HepG2 (cell line): ENCODE data around the gene ZBTB46. TPM values are rescaled to one million over a fixed set of nuclear protein-coding genes. Genes with fewer than 3 reads are reported as not detected.

Experiments
- FOXA3 ChIP-seq: IDR thresholded peaks from 2 replicates; pipeline ENCODE4 v1.6.1; 2016; ENCODE audit warnings: missing genetic modification reagents, missing compliant biosample characterization
- FOXJ3 ChIP-seq: sonication (generic); formaldehyde crosslinking; IDR thresholded peaks from 2 replicates; pipeline ENCODE4 v1.4.0; 2020; ENCODE audit warnings: missing genetic modification reagents, mild to moderate bottlenecking, borderline replicate concordance
- NFIC ChIP-seq: IDR thresholded peaks from 2 replicates; pipeline ENCODE4 v1.6.1; 2012; ENCODE audit warnings: mild to moderate bottlenecking, low read length, inconsistent platforms
- RFXANK ChIP-seq: IDR thresholded peaks from 2 replicates; pipeline ENCODE4 v1.6.1; 2016
- SRSF1 ChIP-seq: fragments of 200-400 bp; formaldehyde crosslinking; optimal IDR thresholded peaks from 2 replicates; pipeline ENCODE3; 2017; ENCODE audit warnings: mild to moderate bottlenecking, low read depth, low read length, moderate library complexity
- TGIF2 ChIP-seq: IDR thresholded peaks from 2 replicates; pipeline ENCODE4 v1.6.1; 2016; ENCODE audit warnings: control low read depth, missing compliant biosample characterization
- YY1 ChIP-seq: IDR thresholded peaks from 2 replicates; pipeline ENCODE4 v1.6.1; 2011; ENCODE audit warnings: low read length, low read depth, moderate library complexity, mild to moderate bottlenecking; ENCODE audit not compliant: insufficient read depth, insufficient replicate concordance
- ZBTB42 ChIP-seq: sonication (generic); formaldehyde crosslinking; IDR thresholded peaks from 2 replicates; pipeline ENCODE4 v1.5.0; 2020; ENCODE audit warnings: mild to moderate bottlenecking, missing genetic modification reagents
- ZFX ChIP-seq: sonication (generic); formaldehyde crosslinking; IDR thresholded peaks from 2 replicates; pipeline ENCODE4 v1.4.0; 2020; ENCODE audit warnings: mild to moderate bottlenecking, low read depth, missing genetic modification reagents, moderate library complexity
- ZNF274 ChIP-seq: sonication (generic); formaldehyde crosslinking; IDR thresholded peaks from 2 replicates; pipeline ENCODE4 v1.5.1; 2020; ENCODE audit warnings: mild to moderate bottlenecking, missing genetic modification reagents
- ZNF761 ChIP-seq: sonication (generic); formaldehyde crosslinking; conservative IDR thresholded peaks from 2 replicates; pipeline ENCODE4 v1.4.0; 2020; ENCODE audit warnings: mild to moderate bottlenecking, missing genetic modification reagents
- ZNF792 ChIP-seq: IDR thresholded peaks from 2 replicates; pipeline ENCODE4 v1.6.1; 2016
- polyA plus RNA-seq, 8 experiments: library from polyadenylated mRNA; depleted of rRNA in 3 of 8; stranded (reverse) in 7 of 8; unstranded in 1 of 8; fragments of >200 nt; fragmentation: Illumina TruSeq in 4 of 8; extraction: Trizol in 4 of 8; gene quantifications; 2 replicates each; pipeline versions ENCODE4 v1.2.1 to v1.2.3, GENCODE V29; 2011 to 2016; ENCODE audit warnings: low read depth in 4 of 8, missing spikeins in 1 of 8, mixed read lengths in 1 of 8; ENCODE audit not compliant: insufficient read depth in 1 of 8
- total RNA-seq, 5 experiments: library from RNA; depleted of rRNA; stranded (reverse); fragments of >200 nt; fragmentation: Illumina TruSeq; extraction: Trizol; gene quantifications; 2 replicates each; pipeline ENCODE4 v1.2.3, GENCODE V29; 2016; ENCODE audit warnings: low read depth in 1 of 5
- TF ChIP-seq, protein P1 (sequence below): sonication (generic); formaldehyde crosslinking; IDR thresholded peaks from 2 replicates; pipeline ENCODE4 v1.8.0; 2022; ENCODE audit warnings: missing genetic modification reagents, low read depth, mild to moderate bottlenecking, borderline replicate concordance
- TF ChIP-seq, protein P2 (sequence below): IDR thresholded peaks from 2 replicates; pipeline ENCODE4 v1.6.1; 2012; ENCODE audit warnings: low read depth, low read length, improper control_type of control experiment
- TF ChIP-seq, protein P3 (sequence below): sonication (generic); formaldehyde crosslinking; IDR thresholded peaks from 2 replicates; pipeline ENCODE4 v1.9.0; 2022; ENCODE audit warnings: low read depth, missing genetic modification reagents
- TF ChIP-seq, protein P4 (sequence below): IDR thresholded peaks from 2 replicates; pipeline ENCODE4 v1.6.1; 2016
- TF ChIP-seq, protein P5 (sequence below): sonication (generic); formaldehyde crosslinking; IDR thresholded peaks from 2 replicates; pipeline ENCODE4 v1.4.0; 2020; ENCODE audit warnings: low read depth, mild to moderate bottlenecking, missing genetic modification reagents
- TF ChIP-seq, protein P6 (sequence below), 2 experiments: sonication (generic) in 1 of 2; formaldehyde crosslinking in 1 of 2; IDR thresholded peaks; 2 replicates each; pipeline versions ENCODE4 v1.4.0 to v1.6.1; 2018 to 2020; ENCODE audit warnings: missing genetic modification reagents in 2 of 2, borderline replicate concordance in 1 of 2, low read depth in 1 of 2, mild to moderate bottlenecking in 1 of 2, missing biosample characterization in 1 of 2
- TF ChIP-seq, protein P7 (sequence below): sonication (generic); formaldehyde crosslinking; IDR thresholded peaks from 2 replicates; pipeline ENCODE4 v1.4.0; 2020; ENCODE audit warnings: missing genetic modification reagents

The ZBTB46 gene
- total and polyA plus RNA-seq, 2 of the 13 experiments (the other 11 are each of a cell fraction or from before 2014, with no cell fraction given) = 1.6 to 13.5 TPM

DNA sequence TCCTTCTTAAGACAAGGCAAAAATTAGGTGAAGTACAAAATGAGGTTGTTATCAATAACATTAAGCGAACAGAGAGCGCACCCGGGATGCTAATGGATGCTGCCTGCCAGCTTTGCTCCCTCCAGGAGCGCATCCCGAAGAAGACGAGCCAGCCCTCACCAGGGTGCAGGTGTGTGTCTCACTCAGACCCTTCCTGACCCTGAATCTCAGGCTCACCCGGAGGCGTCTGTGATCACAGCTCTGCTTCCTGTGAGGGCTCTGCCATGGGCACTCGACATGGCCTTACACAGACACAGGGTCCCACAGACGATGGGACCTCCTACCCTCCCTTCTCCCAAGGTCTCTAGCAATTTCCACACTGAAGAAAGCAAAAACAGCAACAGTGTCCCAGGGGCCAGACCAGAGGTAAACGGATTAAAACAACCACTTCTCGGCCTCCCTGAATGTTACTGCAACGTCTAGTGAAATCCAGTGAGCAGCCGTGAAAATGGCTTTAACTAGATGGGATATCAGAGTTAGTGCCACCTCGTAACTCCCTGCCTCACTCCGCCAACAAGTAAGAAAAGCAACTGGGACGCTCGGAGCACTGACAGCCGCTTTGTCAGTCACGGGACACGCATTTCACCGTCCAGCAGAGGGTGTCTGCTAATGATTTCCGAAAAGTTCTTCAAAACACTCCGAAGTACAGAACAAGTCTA lies 11.7 kb downstream of the ZBTB46 start (continued):
- TF ChIP-seq ZNF761 (CRISPR knock-in tag) = 0 out of 2 replicates have a peak, but pooled peaks have one; percentile 4
- TF ChIP-seq, protein P1, sequence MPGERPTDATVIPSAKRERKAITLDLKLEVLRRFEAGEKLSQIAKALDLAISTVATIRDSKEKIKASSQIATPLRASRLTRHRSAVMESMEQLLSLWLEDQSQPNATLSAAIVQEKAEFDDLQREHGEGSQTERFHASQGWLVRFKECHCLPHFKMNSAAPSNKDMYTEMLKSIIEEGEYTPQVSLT (CRISPR knock-in tag) = no peak
- TF ChIP-seq ZFX = no peak
- TF ChIP-seq, protein P2, sequence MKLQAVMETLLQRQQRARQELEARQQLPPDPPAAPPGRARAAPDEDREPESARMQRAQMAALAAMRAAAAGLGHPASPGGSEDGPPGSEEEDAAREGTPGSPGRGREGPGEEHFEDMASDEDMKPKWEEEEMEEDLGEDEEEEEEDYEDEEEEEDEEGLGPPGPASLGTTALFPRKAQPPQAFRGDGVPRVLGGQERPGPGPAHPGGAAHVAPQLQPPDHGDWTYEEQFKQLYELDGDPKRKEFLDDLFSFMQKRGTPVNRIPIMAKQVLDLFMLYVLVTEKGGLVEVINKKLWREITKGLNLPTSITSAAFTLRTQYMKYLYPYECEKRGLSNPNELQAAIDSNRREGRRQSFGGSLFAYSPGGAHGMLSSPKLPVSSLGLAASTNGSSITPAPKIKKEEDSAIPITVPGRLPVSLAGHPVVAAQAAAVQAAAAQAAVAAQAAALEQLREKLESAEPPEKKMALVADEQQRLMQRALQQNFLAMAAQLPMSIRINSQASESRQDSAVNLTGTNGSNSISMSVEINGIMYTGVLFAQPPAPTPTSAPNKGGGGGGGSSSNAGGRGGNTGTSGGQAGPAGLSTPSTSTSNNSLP = no peak
- TF ChIP-seq ZNF792 = no peak
- TF ChIP-seq, protein P3, sequence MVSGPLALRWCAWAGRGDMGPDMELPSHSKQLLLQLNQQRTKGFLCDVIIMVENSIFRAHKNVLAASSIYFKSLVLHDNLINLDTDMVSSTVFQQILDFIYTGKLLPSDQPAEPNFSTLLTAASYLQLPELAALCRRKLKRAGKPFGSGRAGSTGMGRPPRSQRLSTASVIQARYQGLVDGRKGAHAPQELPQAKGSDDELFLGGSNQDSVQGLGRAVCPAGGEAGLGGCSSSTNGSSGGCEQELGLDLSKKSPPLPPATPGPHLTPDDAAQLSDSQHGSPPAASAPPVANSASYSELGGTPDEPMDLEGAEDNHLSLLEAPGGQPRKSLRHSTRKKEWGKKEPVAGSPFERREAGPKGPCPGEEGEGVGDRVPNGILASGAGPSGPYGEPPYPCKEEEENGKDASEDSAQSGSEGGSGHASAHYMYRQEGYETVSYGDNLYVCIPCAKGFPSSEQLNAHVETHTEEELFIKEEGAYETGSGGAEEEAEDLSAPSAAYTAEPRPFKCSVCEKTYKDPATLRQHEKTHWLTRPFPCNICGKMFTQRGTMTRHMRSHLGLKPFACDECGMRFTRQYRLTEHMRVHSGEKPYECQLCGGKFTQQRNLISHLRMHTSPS = no peak
- TF ChIP-seq, protein P4, sequence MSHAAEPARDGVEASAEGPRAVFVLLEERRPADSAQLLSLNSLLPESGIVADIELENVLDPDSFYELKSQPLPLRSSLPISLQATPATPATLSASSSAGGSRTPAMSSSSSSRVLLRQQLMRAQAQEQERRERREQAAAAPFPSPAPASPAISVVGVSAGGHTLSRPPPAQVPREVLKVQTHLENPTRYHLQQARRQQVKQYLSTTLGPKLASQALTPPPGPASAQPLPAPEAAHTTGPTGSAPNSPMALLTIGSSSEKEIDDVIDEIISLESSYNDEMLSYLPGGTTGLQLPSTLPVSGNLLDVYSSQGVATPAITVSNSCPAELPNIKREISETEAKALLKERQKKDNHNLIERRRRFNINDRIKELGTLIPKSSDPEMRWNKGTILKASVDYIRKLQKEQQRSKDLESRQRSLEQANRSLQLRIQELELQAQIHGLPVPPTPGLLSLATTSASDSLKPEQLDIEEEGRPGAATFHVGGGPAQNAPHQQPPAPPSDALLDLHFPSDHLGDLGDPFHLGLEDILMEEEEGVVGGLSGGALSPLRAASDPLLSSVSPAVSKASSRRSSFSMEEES (CRISPR knock-in tag) = peak; percentile 89
- TF ChIP-seq, protein P5, sequence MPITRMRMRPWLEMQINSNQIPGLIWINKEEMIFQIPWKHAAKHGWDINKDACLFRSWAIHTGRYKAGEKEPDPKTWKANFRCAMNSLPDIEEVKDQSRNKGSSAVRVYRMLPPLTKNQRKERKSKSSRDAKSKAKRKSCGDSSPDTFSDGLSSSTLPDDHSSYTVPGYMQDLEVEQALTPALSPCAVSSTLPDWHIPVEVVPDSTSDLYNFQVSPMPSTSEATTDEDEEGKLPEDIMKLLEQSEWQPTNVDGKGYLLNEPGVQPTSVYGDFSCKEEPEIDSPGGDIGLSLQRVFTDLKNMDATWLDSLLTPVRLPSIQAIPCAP = no peak
- 0 out of 2 replicates have a peak, but pooled peaks have one; percentile 49 for TF ChIP-seq RFXANK (CRISPR knock-in tag)
- no peak for TF ChIP-seq FOXA3 (CRISPR knock-in tag)
- TF ChIP-seq, protein P6, sequence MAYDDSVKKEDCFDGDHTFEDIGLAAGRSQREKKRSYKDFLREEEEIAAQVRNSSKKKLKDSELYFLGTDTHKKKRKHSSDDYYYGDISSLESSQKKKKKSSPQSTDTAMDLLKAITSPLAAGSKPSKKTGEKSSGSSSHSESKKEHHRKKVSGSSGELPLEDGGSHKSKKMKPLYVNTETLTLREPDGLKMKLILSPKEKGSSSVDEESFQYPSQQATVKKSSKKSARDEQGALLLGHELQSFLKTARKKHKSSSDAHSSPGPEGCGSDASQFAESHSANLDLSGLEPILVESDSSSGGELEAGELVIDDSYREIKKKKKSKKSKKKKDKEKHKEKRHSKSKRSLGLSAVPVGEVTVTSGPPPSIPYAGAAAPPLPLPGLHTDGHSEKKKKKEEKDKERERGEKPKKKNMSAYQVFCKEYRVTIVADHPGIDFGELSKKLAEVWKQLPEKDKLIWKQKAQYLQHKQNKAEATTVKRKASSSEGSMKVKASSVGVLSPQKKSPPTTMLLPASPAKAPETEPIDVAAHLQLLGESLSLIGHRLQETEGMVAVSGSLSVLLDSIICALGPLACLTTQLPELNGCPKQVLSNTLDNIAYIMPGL (CRISPR knock-in tag; IDR thresholded peaks at IDR 0.05; ENCODE audit: borderline replicate concordance in 1 of 2, low read depth in 1 of 2) = peak in 1 of 2 experiments; percentile 46; a peak in 1 of 4 replicates
- no peak for TF ChIP-seq FOXJ3
- TF ChIP-seq YY1 = no peak
- peak; percentile 20; the same call in 1 of the 2 replicates for TF ChIP-seq ZNF274 (CRISPR knock-in tag)
- TF ChIP-seq, protein P7, sequence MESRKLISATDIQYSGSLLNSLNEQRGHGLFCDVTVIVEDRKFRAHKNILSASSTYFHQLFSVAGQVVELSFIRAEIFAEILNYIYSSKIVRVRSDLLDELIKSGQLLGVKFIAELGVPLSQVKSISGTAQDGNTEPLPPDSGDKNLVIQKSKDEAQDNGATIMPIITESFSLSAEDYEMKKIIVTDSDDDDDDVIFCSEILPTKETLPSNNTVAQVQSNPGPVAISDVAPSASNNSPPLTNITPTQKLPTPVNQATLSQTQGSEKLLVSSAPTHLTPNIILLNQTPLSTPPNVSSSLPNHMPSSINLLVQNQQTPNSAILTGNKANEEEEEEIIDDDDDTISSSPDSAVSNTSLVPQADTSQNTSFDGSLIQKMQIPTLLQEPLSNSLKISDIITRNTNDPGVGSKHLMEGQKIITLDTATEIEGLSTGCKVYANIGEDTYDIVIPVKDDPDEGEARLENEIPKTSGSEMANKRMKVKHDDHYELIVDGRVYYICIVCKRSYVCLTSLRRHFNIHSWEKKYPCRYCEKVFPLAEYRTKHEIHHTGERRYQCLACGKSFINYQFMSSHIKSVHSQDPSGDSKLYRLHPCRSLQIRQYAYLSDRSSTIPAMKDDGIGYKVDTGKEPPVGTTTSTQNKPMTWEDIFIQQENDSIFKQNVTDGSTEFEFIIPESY (CRISPR knock-in tag) = peak; percentile 18; the same call in 1 of the 2 replicates
- no peak for TF ChIP-seq ZBTB42 (CRISPR knock-in tag)
- no peak for TF ChIP-seq TGIF2 (CRISPR knock-in tag)
- no peak for TF ChIP-seq SRSF1
- TF ChIP-seq NFIC = no peak
